NCI-H82 (cell line): Measurements from ENCODE around the gene SH3GL1.

ENCODE experiments used
- DNase-seq: peaks from one replicate; lab custom pipeline; 2025; lab: John Stamatoyannopoulos, UW

The SH3GL1 gene

GRCh38 chr19:4375164-4376027, 25.0 kb downstream of the SH3GL1 start:
- no peak for DNase-seq

DNA sequence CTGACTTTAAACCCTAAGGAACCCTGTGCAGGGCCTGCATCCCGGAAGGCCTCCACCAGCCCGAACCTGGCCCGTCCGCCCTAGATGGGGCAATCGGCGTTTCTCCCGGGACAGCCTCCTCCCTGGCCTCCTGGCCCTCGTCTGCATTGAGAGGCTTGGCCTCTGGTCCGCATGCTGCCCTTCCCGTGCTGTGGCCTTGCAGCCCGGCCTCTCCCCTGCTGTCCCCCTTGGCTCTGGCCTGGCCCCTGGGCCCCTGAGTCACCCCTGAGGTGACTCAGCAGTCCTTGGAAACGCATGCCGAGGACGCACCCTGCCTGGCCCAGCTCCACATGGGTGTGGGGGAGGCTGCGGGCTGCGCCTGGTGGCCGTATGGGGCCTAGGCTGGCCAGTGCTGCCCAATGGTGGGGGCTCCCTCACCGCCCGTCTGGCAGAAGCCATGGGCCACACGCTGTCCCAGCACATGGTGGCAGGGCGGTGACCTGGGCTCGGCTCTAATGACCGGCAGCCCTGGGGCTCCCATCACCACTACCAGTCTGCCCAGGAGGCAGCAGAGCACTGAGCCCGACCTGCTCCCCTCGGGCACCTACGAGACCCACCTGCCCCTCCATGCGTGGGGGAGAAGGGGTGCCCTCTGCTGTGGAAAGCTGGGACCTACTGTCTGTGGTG, 25.7 kb downstream of the SH3GL1 start:
- no peak for DNase-seq

GRCh38 chr19:4373601-4374497, 26.5 kb downstream of the SH3GL1 start:
- no peak for DNase-seq

- no peak for DNase-seq
These were observed 27.4 kb downstream of the SH3GL1 start for GRCh38 chr19:4373013-4373367.

- no peak for DNase-seq
These were observed 28.0 kb downstream of the SH3GL1 start for GRCh38 chr19:4372165-4373012.

GRCh38 chr19:4371247-4372164, 28.8 kb downstream of the SH3GL1 start:
- no peak for DNase-seq

DNA sequence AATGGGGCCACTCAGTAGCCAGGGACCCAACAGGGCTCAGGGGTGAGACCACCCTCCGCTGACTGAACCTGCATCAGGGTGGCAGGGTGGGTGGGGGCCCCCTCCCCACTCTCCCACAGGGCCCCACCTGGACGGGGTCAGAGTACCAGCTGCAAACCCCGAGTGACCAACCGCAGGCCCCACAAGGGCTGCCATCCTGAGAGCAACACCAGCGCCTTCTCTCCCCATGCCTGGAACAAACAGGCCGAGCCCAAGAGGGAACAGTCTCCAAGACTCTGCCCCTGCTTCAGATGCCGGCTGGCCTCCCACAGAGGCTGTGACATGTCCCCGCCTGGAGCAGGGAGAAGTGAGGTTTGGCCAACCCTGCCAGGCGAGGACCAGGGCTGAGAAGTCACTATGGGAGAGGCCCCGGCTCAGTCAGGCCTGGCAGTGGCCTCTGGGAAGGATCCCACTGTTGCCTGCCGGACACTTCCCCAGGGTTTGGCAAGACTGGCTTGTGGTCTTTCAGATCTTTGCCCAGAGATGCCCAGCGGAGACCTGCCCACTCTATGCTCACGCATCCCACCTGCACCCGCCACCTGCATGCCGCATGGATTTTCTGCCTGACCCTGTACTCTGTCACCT, 29.8 kb downstream of the SH3GL1 start:
- DNase-seq: no peak

DNA sequence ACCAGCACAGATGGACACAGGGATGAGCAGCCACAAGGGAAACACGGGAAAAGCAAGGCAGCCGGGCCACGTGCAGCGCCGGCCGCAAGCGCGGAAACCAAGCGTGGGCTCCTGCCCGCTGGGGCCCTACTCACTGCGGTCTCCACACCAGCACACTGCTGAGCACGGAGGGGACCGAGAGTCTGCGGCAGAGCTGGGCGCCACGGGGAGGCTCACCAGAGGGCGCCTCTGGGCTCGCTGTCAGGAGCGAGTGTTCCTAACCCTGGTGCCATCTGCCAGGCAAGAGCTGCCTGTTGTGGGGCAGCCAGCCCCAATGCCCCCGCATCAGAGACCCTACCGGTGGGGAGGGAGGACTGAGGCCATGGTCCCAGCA, 30.5 kb downstream of the SH3GL1 start:
- DNase-seq: no peak

GRCh38 chr19:4369109-4369887, 31.0 kb downstream of the SH3GL1 start:
- DNase-seq: no peak

DNA sequence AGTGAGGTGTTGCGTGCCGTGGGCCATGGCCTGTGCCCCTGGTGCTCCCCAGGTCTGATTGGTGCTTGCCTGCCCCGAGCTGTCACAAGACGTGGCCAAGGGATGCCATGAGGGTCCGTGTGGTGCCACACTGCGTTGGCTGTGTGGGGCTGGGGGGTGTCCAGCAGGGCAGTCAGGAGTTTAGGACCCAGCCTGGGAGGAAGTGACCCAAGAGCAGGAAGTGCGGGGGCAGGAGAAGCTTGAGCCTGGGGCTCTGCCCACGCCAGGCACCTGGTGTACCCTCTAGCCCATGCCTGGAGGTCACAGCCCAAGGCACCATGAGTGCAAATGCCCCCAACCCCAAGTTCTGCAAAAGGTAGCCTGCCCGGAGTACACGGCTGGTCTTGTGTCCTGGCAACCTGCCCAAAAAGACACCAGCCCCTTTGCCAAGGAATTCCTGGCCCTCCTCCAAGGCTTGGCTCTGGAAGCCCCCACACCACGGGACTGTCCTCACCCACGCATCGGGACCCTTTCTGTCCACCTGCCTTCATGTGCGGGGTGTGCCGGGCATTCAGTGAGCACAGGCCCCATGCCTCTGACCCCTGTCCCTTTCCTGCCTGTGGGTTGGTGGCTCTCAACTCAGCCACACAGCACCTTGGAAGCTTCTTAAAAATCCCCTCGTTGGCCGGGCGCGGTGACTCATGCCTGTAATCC, 32.1 kb downstream of the SH3GL1 start:
- no peak for DNase-seq

GRCh38 chr19:4367781-4368127, 32.6 kb downstream of the SH3GL1 start:
- DNase-seq: no peak

GRCh38 chr19:4367336-4367723, 33.0 kb downstream of the SH3GL1 start:
- DNase-seq: no peak

DNA sequence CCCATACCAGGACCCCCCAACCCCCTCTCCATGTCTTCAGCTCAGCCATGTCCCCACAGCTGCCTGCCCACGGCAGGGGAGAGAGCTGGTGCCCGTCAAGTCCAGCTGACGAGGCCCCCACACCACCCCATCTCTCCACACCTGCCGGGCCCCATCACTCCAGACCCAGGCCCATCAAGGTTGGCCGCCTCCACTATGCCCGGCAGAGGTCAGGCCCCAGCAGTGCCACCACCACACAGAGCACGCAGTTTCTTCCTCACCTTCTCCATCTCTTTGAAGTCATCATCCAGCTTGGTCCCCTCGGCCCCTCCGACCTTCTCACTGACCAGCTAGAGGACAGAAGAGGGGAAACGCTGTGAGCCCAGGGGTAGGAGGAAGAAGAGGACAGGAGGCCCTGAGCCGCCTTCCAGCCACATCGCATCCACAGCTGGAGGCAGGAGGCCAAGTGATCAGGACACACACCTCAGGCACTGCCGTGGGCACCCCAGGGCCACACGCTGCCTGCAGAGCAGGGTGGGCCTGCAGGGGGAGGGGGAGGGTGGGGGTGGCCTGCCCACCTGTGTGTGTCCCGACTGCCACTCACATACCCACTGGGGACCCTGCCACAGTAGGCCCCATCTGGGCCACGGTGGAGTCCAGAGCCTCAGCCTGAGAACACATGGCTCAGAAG, 33.5 kb downstream of the SH3GL1 start:
- no peak for DNase-seq

DNA sequence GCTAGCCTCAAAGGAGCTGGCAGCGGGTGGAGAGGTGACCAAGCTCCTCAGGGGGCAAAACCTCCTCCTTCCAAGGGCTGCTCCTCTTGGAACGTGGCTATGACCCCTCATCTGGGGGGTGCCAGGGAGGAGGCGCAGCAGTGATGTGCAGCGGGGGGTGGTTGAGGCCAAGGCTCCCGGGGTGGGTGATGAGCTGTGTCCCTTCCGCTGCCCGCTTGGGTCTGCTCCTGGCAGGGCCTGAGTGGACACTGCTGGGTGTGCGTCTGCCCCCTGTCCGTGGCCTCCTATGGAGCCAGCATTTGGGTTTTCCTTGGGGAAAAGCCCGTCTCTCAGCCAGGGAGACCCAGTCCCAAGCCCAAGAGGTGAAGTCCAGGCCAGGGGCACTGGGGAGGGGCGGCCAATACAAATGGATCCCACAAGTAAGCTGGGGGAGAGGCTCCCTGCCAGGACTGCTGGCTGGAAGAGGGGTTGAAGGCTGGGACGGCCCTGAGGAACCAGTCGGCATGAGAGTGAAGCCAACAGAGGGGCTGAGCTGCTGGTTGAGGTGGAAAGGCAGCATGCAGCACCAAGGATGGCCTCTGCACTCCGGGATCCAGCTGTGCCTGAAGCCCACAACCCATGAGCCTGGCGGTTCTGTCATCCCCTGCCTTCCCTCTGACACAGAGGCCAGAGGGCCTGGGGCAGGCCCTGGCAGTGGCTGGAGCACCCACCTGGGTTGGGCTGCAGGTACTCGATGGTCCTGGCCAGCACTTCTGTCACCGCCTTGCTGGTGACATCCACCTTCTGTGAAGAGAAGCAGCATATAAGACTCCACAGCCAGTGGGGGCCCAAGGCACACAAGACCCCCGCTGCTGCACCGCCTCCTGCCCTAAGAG, 34.3 kb downstream of the SH3GL1 start:
- DNase-seq: no peak

GRCh38 chr19:4365341-4365740, 35.0 kb downstream of the SH3GL1 start:
- no peak for DNase-seq

GRCh38 chr19:4363571-4364304, 36.6 kb downstream of the SH3GL1 start:
- DNase-seq: no peak
